Neural cell (in vitro differentiated cells): Measurements from ENCODE around the gene ALDH7A1. TPM values are rescaled to one million over a fixed set of nuclear protein-coding genes. Genes with fewer than 3 reads are reported as not detected.

ENCODE experiments used
- H2AFZ ChIP-seq: fragments of 200-600, 300-800 bp; sonication (generic), shearing (Covaris generic); 2 replicates; pipeline ENCODE4 v1.6.0; 2014; ENCODE audit warnings: low read depth, mild to moderate bottlenecking, antibody characterized with exemption, low read length, moderate library complexity
- H3F3A ChIP-seq: fragments of 200-600 bp; shearing (Covaris generic); 2 replicates; pipeline ENCODE4 v1.6.1; 2016; ENCODE audit warnings: mild to moderate bottlenecking, moderate library complexity, mixed read lengths, antibody characterized with exemption, low read length; ENCODE audit not compliant: insufficient read depth, poor library complexity, severe bottlenecking
- H3K27ac ChIP-seq: fragments of 200-600, 300-800 bp; sonication (generic), shearing (Covaris generic); 2 replicates; pipeline ENCODE4 v1.5.1; 2014; ENCODE audit warnings: mild to moderate bottlenecking, low read length, moderate library complexity
- H3K27me3 ChIP-seq: fragments of 300-800, 200-600 bp; sonication (generic), shearing (Covaris generic); 2 replicates; pipeline ENCODE4 v1.6.0; 2014; ENCODE audit warnings: mild to moderate bottlenecking, low read depth, low read length, moderate library complexity; ENCODE audit not compliant: insufficient read depth
- H3K36me3 ChIP-seq: fragments of 300-800, 200-600 bp; sonication (generic), shearing (Covaris generic); 2 replicates; pipeline ENCODE4 v1.5.1; 2014; ENCODE audit warnings: mild to moderate bottlenecking, antibody characterized with exemption, low read length, moderate library complexity; ENCODE audit not compliant: insufficient read depth
- H3K4me2 ChIP-seq: fragments of 300-800, 200-600 bp; sonication (generic), shearing (Covaris generic); 2 replicates; pipeline ENCODE4 v1.6.0; 2014; ENCODE audit warnings: mild to moderate bottlenecking, low read length
- H3K4me3 ChIP-seq: fragments of 300-800, 200-600 bp; sonication (generic), shearing (Covaris generic); 2 replicates; pipeline ENCODE4 v1.5.1; 2014; ENCODE audit warnings: mild to moderate bottlenecking, low read length, moderate library complexity
- H3K79me2 ChIP-seq: fragments of 200-600 bp; shearing (Covaris generic); replicated peaks from 2 replicates; pipeline ENCODE4 v1.6.0; 2014; ENCODE audit warnings: mild to moderate bottlenecking, low read length, moderate library complexity; ENCODE audit not compliant: insufficient read depth
- H3K9ac ChIP-seq: fragments of 300-800, 200-600 bp; sonication (generic), shearing (Covaris generic); 2 replicates; pipeline ENCODE4 v1.6.1; 2016; ENCODE audit warnings: mild to moderate bottlenecking, low read length, mixed read lengths
- H3K9me2 ChIP-seq: fragments of 200-600 bp; shearing (Covaris generic); 2 replicates; pipeline ENCODE4 v1.6.1; 2016; ENCODE audit warnings: mild to moderate bottlenecking, low read length, mixed read lengths; ENCODE audit not compliant: insufficient read depth
- H3K9me3 ChIP-seq: fragments of 200-600, 300-800 bp; sonication (generic), shearing (Covaris generic); 2 replicates; pipeline ENCODE4 v1.6.1; 2016; ENCODE audit warnings: mild to moderate bottlenecking, mixed run types, low read length, moderate library complexity, mixed read lengths
- H4K20me1 ChIP-seq: fragments of 200-600 bp; shearing (Covaris generic); 2 replicates; pipeline ENCODE4 v1.6.1; 2016; ENCODE audit warnings: mild to moderate bottlenecking, mixed run types; ENCODE audit not compliant: insufficient read depth
- CTCF ChIP-seq: fragments of 450-650 bp; IDR thresholded peaks from 2 replicates; pipeline ENCODE4 v1.5.1; 2014; ENCODE audit warnings: antibody characterized with exemption, mild to moderate bottlenecking, moderate library complexity; ENCODE audit not compliant: poor library complexity, severe bottlenecking
- EP300 ChIP-seq: fragments of 450-650 bp; conservative IDR thresholded peaks from 2 replicates; pipeline ENCODE4 v1.6.1; 2014; ENCODE audit warnings: antibody characterized with exemption, mild to moderate bottlenecking, moderate library complexity; ENCODE audit not compliant: poor library complexity, severe bottlenecking
- EZH2 ChIP-seq: fragments of 200-600, 300-800 bp; shearing (Covaris generic), sonication (generic); IDR thresholded peaks from 2 replicates; pipeline ENCODE4 v1.6.1; 2014; ENCODE audit warnings: antibody characterized with exemption, low read length, borderline replicate concordance, mild to moderate bottlenecking; ENCODE audit not compliant: insufficient read depth, poor library complexity, severe bottlenecking
- MXI1 ChIP-seq: fragments of 450-650 bp; conservative IDR thresholded peaks from 2 replicates; pipeline ENCODE4 v1.6.1; 2014; ENCODE audit warnings: antibody characterized with exemption, mild to moderate bottlenecking; ENCODE audit not compliant: poor library complexity, severe bottlenecking
- POLR2AphosphoS5 ChIP-seq: IDR thresholded peaks from 2 replicates; pipeline ENCODE4 v1.6.1; 2012
- RAD21 ChIP-seq: fragments of 450-650 bp; conservative IDR thresholded peaks from 2 replicates; pipeline ENCODE4 v1.6.1; 2014; ENCODE audit warnings: antibody characterized with exemption, mild to moderate bottlenecking, moderate library complexity
- REST ChIP-seq: IDR thresholded peaks from 2 replicates; pipeline ENCODE4 v1.6.1; 2012; ENCODE audit warnings: borderline replicate concordance
- SMC3 ChIP-seq: fragments of 450-650 bp; conservative IDR thresholded peaks from 2 replicates; pipeline ENCODE4 v1.6.1; 2014; ENCODE audit warnings: antibody characterized with exemption, mild to moderate bottlenecking, moderate library complexity; ENCODE audit not compliant: poor library complexity
- TAF1 ChIP-seq: IDR thresholded peaks from 2 replicates; pipeline ENCODE4 v1.6.1; 2012; ENCODE audit warnings: low read depth
- polyA plus RNA-seq: library from polyadenylated mRNA; depleted of rRNA; stranded (reverse); fragments of >200 nt; gene quantifications from 2 replicates; pipeline ENCODE4 v1.2.3, GENCODE V29; 2014

Gene ALDH7A1
- polyA plus RNA-seq, 1 donor from 2014 or later: 23.4 TPM

GRCh38 chr5:126501448-126501847 is 93.6 kb downstream of the ALDH7A1 start:
- Histone ChIP-seq H3K27ac (no peak overlapping the region), H3K36me3 (no peaks in the 10 kb centered on the region), H3K4me3 (no peak overlapping the region), H4K20me1 (no peaks in the 10 kb centered on the region), H2AFZ (no peak overlapping the region), H3K9me3 (no peaks in the 10 kb centered on the region), H3K27me3 (no peaks in the 10 kb centered on the region), H3F3A (peaks cover 6% of the 10 kb centered on the region), H3K79me2 (no peaks in the 10 kb centered on the region), H3K9ac (no peak overlapping the region), H3K9me2 (no peaks in the 10 kb centered on the region), H3K4me2 (no peak overlapping the region)
- TF ChIP-seq CTCF (no peak), EZH2 (no peak), SMC3 (no peak), POLR2AphosphoS5 (no peak), RAD21 (no peak), EP300 (no peak), MXI1 (no peak), REST (no peak), TAF1 (no peak)

GRCh38 chr5:126499853-126500342 is 95.1 kb downstream of the ALDH7A1 start:
- Histone ChIP-seq H3K36me3 (no peaks in the 10 kb centered on the region), H3K27ac (no peak overlapping the region), H3F3A (peaks cover 6% of the 10 kb centered on the region), H3K27me3 (no peaks in the 10 kb centered on the region), H3K9ac (no peak overlapping the region), H3K9me2 (no peaks in the 10 kb centered on the region), H3K4me2 (no peak overlapping the region), H3K4me3 (no peak overlapping the region), H4K20me1 (no peaks in the 10 kb centered on the region), H3K9me3 (no peaks in the 10 kb centered on the region), H2AFZ (no peak overlapping the region), H3K79me2 (no peaks in the 10 kb centered on the region)
- TF ChIP-seq EZH2: no peak
- no peak for TF ChIP-seq TAF1
- TF ChIP-seq RAD21: no peak
